GM21515 (cell line): ENCODE results near the gene CAMK2G.
A peak's percentile ranks its signal among the peaks of the same experiment; 100 is the strongest.

Source experiments
- ATAC-seq: cut with Tn5 transposase; IDR thresholded peaks from one replicate; pipeline ENCODE4 v1.9.1; 2021; ENCODE audit not compliant: unreplicated experiment

CAMK2G gene

DNA sequence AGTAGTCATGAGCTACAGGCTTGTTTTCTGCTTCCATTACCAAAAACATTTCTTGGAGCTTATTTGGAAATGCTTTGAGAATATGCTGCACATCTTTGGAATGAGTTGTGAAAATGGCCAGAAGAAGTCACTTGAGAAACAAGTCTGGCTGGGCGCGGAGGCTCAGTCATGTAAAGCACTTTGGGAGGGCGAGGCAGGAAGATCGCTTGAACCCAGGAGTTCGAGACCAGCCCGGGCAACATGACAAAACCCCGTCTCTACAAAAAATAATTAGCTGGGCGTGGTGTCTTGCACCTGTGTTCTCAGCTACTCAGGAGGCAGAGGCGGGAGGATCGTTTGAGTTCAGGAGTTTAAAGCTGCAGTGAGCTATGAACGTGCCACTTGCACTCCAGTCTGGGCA lies 93.4 kb downstream of the CAMK2G start:
- no peak for ATAC-seq

- no peak for ATAC-seq
These were observed 94.1 kb downstream of the CAMK2G start for GRCh38 chr10:73780301-73780700.

GRCh38 chr10:73779539-73780197 lies 94.7 kb downstream of the CAMK2G start:
- no peak for ATAC-seq

- ATAC-seq: no peak
These were observed 95.3 kb downstream of the CAMK2G start for GRCh38 chr10:73779018-73779417.

DNA sequence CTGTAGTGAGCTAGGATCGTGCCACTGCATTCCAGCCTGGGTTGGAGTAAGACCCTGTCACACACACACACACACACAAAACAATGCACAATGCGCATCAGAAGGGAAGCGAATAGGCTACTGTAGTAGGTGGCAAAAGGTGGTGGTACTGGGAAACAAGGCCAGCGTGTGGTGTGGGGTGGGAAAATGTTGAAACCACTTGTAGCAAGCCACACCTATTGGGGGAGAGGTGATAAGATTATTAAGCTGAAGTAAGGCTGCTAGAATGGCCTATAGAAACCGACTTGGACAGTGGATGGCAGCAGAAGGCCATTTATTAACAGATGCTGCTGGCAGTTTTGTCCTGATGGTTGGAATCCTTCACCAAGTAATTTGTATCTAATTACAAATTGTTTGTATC lies 99.7 kb downstream of the CAMK2G start:
- ATAC-seq: no peak

DNA sequence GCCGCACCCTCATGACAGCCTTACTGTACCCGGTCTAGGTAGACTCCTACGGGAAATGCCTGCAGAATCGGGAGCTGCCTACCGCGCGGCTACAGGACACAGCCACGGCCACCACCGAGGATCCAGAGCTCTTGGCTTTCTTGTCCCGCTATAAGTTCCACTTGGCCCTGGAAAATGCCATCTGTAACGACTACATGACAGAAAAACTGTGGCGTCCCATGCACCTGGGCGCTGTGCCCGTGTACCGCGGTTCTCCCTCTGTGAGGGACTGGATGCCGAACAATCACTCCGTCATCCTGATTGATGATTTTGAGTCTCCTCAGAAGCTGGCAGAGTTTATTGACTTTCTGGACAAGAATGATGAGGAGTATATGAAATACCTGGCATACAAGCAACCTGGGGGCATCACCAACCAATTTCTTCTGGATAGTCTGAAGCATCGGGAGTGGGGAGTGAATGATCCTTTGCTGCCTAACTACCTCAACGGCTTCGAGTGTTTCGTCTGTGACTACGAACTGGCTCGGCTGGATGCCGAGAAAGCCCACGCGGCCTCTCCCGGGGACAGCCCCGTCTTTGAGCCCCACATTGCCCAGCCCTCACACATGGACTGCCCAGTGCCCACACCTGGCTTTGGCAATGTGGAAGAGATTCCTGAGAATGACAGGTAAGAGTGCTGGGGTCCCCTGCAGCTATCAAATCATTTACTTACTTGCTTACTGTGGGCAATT lies 101.0 kb downstream of the CAMK2G start:
- no peak for ATAC-seq

DNA sequence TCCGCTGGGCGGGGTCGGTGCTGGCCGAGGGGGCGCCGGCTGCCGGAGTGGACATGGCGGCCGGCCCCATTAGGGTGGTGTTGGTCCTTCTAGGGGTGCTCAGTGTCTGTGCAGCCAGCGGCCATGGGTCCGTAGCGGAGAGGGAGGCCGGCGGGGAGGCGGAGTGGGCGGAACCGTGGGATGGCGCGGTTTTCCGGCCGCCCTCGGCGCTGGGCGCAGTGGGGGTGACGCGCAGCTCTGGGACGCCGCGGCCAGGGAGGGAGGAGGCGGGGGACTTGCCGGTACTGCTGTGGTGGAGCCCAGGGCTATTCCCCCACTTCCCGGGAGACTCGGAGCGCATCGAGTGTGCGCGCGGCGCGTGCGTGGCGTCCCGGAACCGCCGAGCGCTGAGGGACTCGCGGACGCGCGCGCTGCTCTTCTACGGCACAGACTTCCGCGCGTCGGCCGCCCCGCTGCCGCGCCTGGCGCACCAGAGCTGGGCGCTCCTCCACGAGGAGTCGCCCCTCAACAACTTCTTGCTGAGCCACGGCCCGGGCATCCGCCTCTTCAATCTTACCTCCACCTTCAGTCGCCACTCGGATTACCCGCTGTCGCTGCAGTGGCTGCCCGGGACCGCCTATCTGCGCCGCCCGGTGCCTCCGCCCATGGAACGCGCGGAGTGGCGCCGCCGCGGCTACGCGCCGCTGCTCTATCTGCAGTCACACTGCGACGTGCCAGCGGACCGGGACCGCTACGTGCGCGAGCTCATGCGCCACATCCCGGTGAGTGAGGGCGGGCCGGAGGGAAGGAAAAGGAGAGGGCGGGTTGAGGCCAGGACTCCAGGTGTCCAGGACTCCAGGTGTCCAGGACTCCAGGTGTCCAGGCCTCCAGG lies 101.8 kb downstream of the CAMK2G start:
- peak; percentile 56 for ATAC-seq

- ATAC-seq: no peak
These were observed 102.6 kb downstream of the CAMK2G start for GRCh38 chr10:73771722-73772280.

GRCh38 chr10:73769396-73769795 lies 105.0 kb downstream of the CAMK2G start:
- ATAC-seq: no peak

DNA sequence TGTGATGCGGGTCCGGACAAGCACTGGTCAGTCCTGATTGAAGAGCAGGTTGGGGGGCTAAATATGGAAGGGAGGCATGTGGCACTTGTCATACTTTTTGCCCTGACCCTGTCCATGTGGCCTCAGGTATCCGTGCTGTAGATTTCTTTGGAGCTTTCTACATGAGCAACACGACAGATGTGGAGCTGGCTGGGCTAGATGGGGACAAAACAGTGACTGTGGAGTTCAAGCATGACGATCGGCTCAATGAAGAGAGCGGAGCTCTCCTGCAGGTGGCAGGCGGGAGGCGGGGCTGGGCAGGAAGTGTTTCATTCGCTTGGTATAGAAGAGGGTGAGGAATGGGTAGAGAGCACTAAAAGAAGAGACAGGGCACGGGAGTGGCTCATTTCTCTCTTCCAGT lies 105.5 kb downstream of the CAMK2G start:
- no peak for ATAC-seq

- no peak for ATAC-seq
These were observed 109.3 kb downstream of the CAMK2G start for GRCh38 chr10:73765066-73765465.

DNA sequence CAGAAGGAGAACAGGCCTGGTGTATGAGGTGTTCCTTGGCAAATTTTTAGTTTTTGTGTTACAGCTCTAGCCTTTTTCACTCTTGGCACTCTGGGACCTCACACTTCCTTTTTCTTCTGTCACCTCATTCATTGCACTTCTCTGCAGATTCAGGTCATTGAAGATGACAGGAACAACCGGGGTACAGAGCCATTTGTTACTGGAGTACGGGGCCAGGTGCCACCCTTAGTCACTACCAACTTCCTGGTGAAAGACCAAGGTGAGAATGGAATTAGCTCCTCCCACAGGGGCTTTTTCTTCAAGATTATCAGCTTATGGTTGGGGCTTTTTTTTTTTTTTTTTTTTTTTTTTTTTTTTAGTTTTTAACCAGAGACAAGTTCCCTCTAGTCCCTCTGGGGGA lies 111.0 kb downstream of the CAMK2G start:
- ATAC-seq: no peak

DNA sequence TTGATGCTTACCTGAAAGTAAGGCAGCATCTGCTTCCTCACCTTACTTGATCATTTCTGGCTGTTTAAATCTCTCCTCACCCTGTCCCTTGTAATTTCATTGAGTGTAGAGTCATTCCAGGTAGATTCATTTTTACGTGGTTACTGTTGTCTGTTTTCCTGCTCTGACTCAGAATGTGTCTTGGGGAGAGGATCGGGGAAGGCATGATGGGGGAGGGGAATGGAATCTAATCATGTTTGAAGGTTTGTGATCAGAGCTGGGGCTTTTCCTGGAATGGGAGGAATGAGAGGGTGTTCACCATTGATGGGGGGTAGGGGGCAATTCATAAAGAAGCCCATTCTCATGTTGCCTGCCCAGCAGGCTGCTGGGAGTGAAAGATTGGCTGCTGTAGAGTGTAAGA lies 111.4 kb downstream of the CAMK2G start:
- ATAC-seq: no peak
